HG03565 (cell line): ENCODE results near the gene NAA15.
A peak's percentile ranks its signal among the peaks of the same experiment; 100 is the strongest.
"Not testable (repeated sequence)": the region's sequence is repeated elsewhere in the genome, so short reads cannot be mapped to it uniquely, and the experiment has no call there.

ENCODE experiments used
- ATAC-seq: cut with Tn5 transposase; IDR thresholded peaks from one replicate; pipeline ENCODE4 v1.9.1; 2021; ENCODE audit warnings: mild to moderate bottlenecking, moderate library complexity; ENCODE audit not compliant: unreplicated experiment

Gene NAA15

GRCh38 chr4:139333046-139333445, 31.7 kb downstream of the NAA15 start:
- no peak for ATAC-seq

DNA sequence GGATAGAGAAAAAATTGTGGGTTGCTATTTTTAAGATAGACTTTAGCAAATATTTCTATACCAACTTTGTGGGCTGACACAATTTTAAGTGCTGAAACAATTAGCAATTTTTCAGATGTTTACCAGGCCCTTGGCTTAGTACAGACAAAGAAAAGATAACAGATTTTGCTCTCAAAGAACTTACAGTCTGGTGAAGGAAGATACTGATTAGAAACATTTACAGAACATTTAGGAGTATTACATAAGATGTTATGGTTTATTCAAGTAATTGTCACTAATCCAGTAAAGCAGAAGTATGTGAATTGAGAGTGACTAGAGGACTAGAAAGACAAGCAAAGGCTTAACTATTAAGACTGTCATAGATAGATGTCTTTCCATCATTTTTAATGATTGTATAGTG, 36.3 kb downstream of the NAA15 start:
- no peak for ATAC-seq

- no peak for ATAC-seq
Observed at GRCh38 chr4:139361301-139361700, 60.0 kb downstream of the NAA15 start.

DNA sequence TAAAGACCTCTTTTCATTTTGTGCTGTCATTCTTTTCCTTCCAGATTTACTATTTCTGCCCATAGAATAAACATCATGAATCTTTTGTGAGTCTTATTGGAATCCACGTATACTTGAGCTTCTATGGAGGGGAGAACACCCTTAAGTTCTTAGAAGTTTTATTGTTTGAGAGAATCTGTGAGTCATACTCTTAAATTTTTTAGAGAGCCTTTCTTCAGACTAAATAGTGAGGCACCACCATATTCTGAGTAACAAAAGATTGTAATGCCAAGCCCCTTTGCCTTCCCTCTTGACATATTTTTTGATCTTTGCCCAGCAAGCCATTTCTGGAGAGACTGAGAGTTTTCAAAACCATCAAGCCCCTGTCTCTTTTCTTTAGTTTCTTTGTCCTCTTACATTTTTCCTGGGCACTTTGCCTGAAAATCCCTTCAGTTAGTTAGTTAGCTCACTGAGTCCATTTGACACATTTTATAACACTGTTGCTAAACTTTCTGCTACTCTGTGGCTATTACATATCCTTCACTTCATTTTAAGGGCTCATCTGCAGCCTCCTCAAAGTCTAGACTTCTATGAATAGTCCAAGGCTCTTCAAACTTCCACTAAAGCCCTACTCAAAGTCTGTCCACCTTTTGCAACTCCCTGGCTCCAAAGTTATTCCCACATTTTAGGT, 66.3 kb downstream of the NAA15 start:
- ATAC-seq, result no peak

GRCh38 chr4:139368998-139369397, 67.7 kb downstream of the NAA15 start:
- ATAC-seq, result no peak

DNA sequence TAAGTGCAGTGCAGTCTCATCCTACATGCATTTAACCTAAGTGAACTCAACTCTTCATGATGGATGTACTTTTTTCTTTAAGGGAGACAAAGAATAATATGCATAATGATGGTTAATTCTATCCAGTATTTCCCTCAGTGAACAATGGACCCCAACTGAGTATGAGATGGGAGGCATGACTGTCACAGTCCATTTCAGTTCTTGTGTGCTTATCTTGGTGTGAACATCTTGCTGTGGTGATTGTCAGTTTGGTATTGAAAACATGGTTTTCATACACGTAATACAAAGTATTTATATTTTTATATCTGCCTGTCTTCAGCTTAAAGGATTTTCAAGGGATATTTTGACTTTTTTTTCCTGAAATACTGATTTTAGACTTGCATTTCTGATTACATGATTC, 72.9 kb downstream of the NAA15 start:
- ATAC-seq, result no peak

DNA sequence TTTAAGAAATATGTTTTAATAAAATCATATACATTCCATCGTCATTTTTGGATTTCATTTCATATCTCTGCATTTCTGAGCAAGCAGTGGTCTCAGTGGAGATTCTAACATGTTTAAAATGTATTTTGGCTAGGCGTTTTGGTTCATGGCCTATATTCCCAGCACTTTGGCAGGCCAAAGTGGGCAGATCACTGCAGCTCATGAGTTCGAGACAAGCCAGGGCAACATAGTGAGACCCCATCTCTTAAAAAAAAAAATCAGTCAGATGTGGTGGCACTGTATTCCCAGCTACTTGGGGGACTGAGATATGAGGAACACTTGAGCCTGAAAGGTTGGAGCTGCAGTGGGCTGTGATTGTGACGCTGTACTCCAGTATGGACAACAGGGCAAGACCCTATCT, 85.1 kb downstream of the NAA15 start:
- ATAC-seq, result no peak

DNA sequence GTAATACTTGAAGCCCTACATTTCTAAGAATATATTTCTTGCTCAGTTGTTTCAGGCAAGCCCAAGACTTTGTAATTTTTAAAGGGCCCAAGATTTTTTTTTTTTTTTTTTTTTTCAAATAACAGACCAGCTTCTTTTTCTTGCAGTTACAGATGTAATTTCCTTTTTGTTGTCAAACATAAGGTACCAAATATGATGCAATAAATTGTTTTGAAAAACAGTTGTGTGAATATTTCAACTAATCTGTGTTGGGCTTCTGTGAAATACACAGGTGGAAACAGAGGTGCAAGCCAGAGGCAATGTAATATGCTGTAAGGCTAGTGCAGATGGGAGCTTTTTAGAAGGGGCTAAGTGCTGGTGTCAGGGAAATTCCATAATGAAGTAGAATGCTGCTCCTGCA, 87.8 kb downstream of the NAA15 start:
- ATAC-seq, result no peak

DNA sequence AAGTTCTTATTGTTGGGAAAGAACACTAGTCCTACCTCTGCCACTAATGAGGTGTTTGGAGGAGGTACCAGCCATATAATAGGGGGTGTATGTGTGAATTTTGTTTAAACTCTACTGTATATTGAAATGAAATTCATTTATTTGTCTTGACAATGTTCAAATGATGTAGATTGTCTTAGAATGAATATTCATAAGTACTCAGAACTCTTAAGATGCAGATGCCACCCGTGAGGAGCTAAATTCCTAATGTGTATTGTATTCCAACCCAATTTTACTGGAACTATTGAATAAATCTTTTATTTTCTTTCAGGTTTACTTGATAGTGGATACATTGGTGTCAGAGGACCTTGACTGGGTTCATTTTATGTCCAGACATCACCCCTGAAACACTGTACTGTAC, 88.7 kb downstream of the NAA15 start:
- no peak for ATAC-seq

DNA sequence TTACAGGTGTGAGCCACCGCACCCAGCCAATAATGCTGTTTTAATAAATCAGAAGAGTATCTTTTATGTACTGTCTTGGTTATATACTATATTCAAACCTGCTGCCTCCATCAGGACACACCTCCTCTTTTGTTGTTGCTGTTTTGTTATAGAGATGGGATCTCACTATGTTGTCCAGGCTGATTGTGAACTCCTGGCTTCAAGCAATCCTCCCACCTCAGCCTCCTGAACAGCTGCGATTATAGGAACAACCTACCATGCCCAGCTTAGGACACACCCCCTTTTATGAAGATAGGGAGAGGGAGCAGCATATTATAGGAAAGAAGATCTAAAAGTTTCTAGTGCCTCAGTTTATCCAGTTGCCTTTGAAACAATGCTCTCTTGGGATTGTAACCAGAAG, 90.4 kb downstream of the NAA15 start:
- no peak for ATAC-seq

GRCh38 chr4:139392797-139393196, 91.5 kb downstream of the NAA15 start:
- no peak for ATAC-seq

- no peak for ATAC-seq
Observed at GRCh38 chr4:139401368-139401767, 100.1 kb downstream of the NAA15 start.

GRCh38 chr4:139402436-139402835, 101.1 kb downstream of the NAA15 start:
- no peak for ATAC-seq

- ATAC-seq, result no peak
Observed at GRCh38 chr4:139403462-139403861, 102.2 kb downstream of the NAA15 start.

DNA sequence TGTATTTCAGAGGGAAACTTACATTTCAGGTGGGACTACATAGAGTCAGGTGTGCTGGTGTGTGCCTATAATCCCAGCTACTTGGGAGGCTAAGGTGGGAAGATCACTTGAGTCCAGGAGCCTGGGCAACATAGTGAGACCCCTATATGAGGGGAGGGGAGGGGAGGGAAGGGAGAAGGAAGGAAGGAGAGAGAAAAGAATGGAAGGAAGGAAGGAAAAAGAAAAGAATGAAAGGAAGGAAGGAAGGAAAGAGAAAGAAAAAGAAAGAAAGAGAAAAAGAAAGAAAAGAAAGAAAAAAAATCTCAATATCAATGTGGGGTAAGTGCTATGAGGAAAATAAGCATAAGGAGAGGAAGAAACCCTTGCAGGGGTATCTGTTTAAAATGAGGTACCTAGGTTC, 109.0 kb downstream of the NAA15 start:
- ATAC-seq, result no peak

GRCh38 chr4:139414671-139415210, 113.4 kb downstream of the NAA15 start:
- ATAC-seq, result not testable (repeated sequence)

- ATAC-seq, result no peak
Observed at GRCh38 chr4:139416073-139416673, 114.9 kb downstream of the NAA15 start.

DNA sequence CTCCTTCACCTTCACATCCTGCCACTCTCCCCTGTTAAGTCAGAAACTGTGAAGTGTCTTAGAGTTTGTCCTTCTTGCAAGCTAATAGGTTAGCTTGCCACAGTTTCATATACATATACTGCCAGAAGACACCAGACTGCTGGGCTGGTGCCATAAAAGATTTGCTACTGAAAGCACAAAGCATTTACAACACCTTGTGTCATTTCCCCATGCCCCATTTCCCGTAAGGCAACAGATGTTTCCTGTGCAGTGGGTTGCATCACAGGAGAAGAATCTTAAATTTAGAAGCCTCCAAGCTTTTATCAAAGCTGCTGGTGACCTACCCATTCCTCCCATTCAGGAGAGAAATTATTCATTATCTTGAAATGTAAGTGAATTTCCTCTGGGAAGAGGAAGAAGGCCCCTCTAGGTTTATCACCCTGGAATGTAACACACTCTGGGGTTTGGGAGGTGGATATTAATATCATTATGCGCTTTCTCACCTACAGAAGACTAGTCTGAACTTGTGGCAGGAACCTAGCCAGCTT, 118.1 kb downstream of the NAA15 start:
- peak; percentile 67 for ATAC-seq

- ATAC-seq, result no peak
Observed at GRCh38 chr4:139420652-139421051, 119.3 kb downstream of the NAA15 start.

GRCh38 chr4:139436122-139436521, 134.8 kb downstream of the NAA15 start:
- ATAC-seq, result no peak

GRCh38 chr4:139438141-139438540, 136.8 kb downstream of the NAA15 start:
- ATAC-seq, result no peak

GRCh38 chr4:139441029-139441428, 139.7 kb downstream of the NAA15 start:
- no peak for ATAC-seq
